ENCODE measurements around the gene KRTAP10-5. TPM values are rescaled to one million over a fixed set of nuclear protein-coding genes. Genes with fewer than 3 reads are reported as not detected.

KRTAP10-5 gene
- total RNA-seq, 1 experiment from 2014 or later = not detected

DNA sequence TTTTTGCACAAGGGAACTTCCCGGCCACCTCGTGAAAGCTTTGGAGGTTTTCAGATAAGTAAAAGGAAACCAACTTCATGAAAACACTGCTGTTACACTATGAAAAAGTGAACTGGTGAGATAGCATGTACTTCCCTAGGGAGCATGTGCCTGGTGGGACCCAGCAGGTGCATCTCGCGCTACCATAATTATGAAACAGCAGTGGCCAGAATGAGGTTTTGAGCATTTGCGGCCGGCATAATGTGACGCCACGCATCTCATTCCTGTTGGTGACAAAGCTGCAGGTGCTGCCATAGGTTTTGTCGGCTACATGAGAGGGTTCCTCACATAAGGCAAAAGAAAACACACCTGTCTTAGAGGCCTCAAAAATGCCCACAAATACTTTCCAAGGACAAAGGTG, 23.5 kb downstream of the KRTAP10-5 start:
- no peaks in the 10 kb centered on the region for H3K36me3 Mint-ChIP-seq (ENCODE audit: insufficient read depth, unreplicated experiment)
- intact Hi-C loops (cut with micrococcal nuclease; ENCODE audit: unreplicated experiment) = no loop called here
- ChIA-PET CTCF (no interaction called here), POLR2A (no interaction called here)
- no peak for DNase-seq
- Histone ChIP-seq H3K36me3 (ENCODE audit: control insufficient read depth, insufficient read depth, low read length) (no peaks in the 10 kb centered on the region), H3K4me1 (no peaks in the 10 kb centered on the region), H3K9me3 (no peaks in the 10 kb centered on the region), H3K27me3 (replicated peaks; ENCODE audit: control insufficient read depth, insufficient read depth, low read length) (no peaks in the 10 kb centered on the region; the same call in 1 of the 2 replicates), H3K4me3 (ENCODE audit: low read depth, low read length) (no peak overlapping the region)
- no peaks in the 10 kb centered on the region for H3K9me3 Mint-ChIP-seq (ENCODE audit: unreplicated experiment)
- H3K27ac Mint-ChIP-seq (ENCODE audit: unreplicated experiment) = no peak overlapping the region
- peaks cover 23% of the 10 kb centered on the region for H3K27me3 Mint-ChIP-seq (ENCODE audit: insufficient read depth, unreplicated experiment)
- BruUV-seq (replicated peaks) = no TSS peak
- no peak overlapping the region for H3K4me3 Mint-ChIP-seq (ENCODE audit: unreplicated experiment)
- H3K4me1 Mint-ChIP-seq (ENCODE audit: low read depth, unreplicated experiment) = no peaks in the 10 kb centered on the region
- TF ChIP-seq, protein P1, sequence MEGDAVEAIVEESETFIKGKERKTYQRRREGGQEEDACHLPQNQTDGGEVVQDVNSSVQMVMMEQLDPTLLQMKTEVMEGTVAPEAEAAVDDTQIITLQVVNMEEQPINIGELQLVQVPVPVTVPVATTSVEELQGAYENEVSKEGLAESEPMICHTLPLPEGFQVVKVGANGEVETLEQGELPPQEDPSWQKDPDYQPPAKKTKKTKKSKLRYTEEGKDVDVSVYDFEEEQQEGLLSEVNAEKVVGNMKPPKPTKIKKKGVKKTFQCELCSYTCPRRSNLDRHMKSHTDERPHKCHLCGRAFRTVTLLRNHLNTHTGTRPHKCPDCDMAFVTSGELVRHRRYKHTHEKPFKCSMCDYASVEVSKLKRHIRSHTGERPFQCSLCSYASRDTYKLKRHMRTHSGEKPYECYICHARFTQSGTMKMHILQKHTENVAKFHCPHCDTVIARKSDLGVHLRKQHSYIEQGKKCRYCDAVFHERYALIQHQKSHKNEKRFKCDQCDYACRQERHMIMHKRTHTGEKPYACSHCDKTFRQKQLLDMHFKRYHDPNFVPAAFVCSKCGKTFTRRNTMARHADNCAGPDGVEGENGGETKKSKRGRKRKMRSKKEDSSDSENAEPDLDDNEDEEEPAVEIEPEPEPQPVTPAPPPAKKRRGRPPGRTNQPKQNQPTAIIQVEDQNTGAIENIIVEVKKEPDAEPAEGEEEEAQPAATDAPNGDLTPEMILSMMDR (IDR thresholded peaks at IDR 0.05; ENCODE audit: insufficient read depth in 1 of 2, low read depth in 1 of 2, low read length in 1 of 2, severe bottlenecking in 1 of 2, unreplicated experiment in 1 of 2) = no peak

DNA sequence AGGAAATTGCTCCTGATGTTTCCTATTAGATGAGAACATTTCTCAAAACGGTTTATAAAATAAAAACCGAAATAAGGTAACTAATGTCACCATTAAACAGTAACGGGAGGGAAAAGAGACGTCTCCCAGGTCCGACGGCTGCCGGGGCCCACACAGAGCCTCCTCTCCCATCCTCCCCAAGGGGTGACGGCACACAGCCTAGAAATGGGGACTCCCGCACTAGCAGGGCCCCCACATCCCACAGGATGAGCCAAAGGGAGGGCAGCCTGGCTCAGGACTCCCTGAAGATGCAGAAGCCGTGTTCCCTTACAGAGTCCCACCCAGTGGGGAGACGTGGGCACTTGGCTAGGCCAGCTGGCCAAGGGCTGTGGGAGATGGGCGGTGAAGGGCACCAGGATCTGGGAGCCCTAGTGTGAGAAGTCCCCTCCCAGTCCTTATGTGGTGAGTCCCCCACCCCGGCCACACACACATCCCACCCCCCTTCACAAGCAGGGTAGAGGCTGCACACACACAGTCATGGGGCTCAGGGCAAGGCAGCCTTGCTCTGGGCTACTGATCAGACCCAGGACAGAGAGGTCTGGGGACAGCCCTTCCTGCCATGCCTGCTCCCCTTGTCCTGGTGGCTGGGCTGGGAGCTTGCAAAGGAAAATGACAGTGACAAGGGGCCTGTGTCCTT, 25.1 kb downstream of the KRTAP10-5 start:
- DNase-seq = no peak

DNA sequence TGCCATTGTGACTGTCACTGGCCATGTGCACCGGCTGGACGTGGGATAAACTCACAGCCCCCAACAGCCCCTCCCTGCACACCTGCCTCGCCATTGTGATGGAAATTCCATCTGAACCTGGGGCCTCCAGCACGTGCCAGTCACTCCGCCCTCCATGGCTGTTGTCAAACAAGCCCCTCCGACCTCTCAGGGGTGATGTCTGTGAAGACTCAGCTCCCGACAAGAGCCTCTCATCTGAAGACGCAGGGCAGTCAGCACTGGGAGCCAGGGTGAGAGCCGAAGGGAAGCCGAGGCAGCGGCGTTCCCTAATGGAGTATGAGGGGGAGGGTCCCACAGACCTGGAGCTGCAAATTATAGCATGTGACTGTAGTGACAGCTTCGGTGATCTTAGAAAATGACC, 27.7 kb downstream of the KRTAP10-5 start:
- Histone ChIP-seq H3K4me3 (ENCODE audit: low read depth, low read length) (no peak overlapping the region), H3K27me3 (replicated peaks; ENCODE audit: control insufficient read depth, insufficient read depth, low read length) (no peaks in the 10 kb centered on the region; the same call in 1 of the 2 replicates), H3K4me1 (0 out of 2 replicates have a peak, but pooled peaks cover 3% of the 10 kb centered on the region), H3K9me3 (no peaks in the 10 kb centered on the region), H3K36me3 (ENCODE audit: control insufficient read depth, insufficient read depth, low read length) (no peaks in the 10 kb centered on the region)
- H3K36me3 Mint-ChIP-seq (ENCODE audit: insufficient read depth, unreplicated experiment) = no peaks in the 10 kb centered on the region
- DNase-seq = no peak
- H3K27me3 Mint-ChIP-seq (ENCODE audit: insufficient read depth, unreplicated experiment) = peaks cover 11% of the 10 kb centered on the region
- peaks cover 4% of the 10 kb centered on the region for H3K9me3 Mint-ChIP-seq (ENCODE audit: unreplicated experiment)
- H3K4me1 Mint-ChIP-seq (ENCODE audit: low read depth, unreplicated experiment) = no peaks in the 10 kb centered on the region
- H3K4me3 Mint-ChIP-seq (ENCODE audit: unreplicated experiment) = no peak overlapping the region
- BruUV-seq (replicated peaks) = no TSS peak
- ChIA-PET POLR2A (no interaction called here), CTCF (interaction anchor here (0.9 kb wide), 1 partner anchor 12 kb away, joined by 3 read pairs; no protein-coding TSS in a partner anchor)
- H3K27ac Mint-ChIP-seq (ENCODE audit: unreplicated experiment) = no peak overlapping the region
- TF ChIP-seq, protein P1 (IDR thresholded peaks at IDR 0.05; ENCODE audit: insufficient read depth in 1 of 2, low read depth in 1 of 2, low read length in 1 of 2, severe bottlenecking in 1 of 2, unreplicated experiment in 1 of 2) = no peak
- intact Hi-C loops (cut with micrococcal nuclease; ENCODE audit: unreplicated experiment) = no loop called here

More for the DNA sequence above, 25.1 kb downstream of the KRTAP10-5 start:
- Histone ChIP-seq H3K9me3 (no peaks in the 10 kb centered on the region), H3K36me3 (ENCODE audit: control insufficient read depth, insufficient read depth, low read length) (no peaks in the 10 kb centered on the region), H3K4me1 (no peaks in the 10 kb centered on the region), H3K4me3 (ENCODE audit: low read depth, low read length) (no peak overlapping the region), H3K27me3 (replicated peaks; ENCODE audit: control insufficient read depth, insufficient read depth, low read length) (no peaks in the 10 kb centered on the region; the same call in 1 of the 2 replicates)
- Mint-ChIP-seq H3K27ac (ENCODE audit: unreplicated experiment) (no peak overlapping the region), H3K36me3 (ENCODE audit: insufficient read depth, unreplicated experiment) (no peaks in the 10 kb centered on the region), H3K9me3 (ENCODE audit: unreplicated experiment) (no peaks in the 10 kb centered on the region), H3K4me3 (ENCODE audit: unreplicated experiment) (no peak overlapping the region), H3K27me3 (ENCODE audit: insufficient read depth, unreplicated experiment) (peaks cover 22% of the 10 kb centered on the region), H3K4me1 (ENCODE audit: low read depth, unreplicated experiment) (no peaks in the 10 kb centered on the region)
- POLR2A ChIA-PET = no interaction called here
- BruUV-seq (replicated peaks) = no TSS peak
- CTCF ChIA-PET = no interaction called here
- TF ChIP-seq, protein P1 (IDR thresholded peaks at IDR 0.05; ENCODE audit: insufficient read depth in 1 of 2, low read depth in 1 of 2, low read length in 1 of 2, severe bottlenecking in 1 of 2, unreplicated experiment in 1 of 2) = no peak
- intact Hi-C loops (cut with micrococcal nuclease; ENCODE audit: unreplicated experiment) = no loop called here

All from Caco-2 (cell line).